GM10266 (cell line): ENCODE measurements around the gene FBH1.
"Not testable (repeated sequence)": the region's sequence is repeated elsewhere in the genome, so short reads cannot be mapped to it uniquely, and the experiment has no call there.

Experiments used
- DNase-seq: peaks from one replicate; pipeline ENCODE4 v3.0.0; 2012; ENCODE audit errors: extremely low spot score
- CTCF ChIP-seq: IDR thresholded peaks from 2 replicates; pipeline ENCODE4 v1.5.1; 2012; ENCODE audit warnings: mild to moderate bottlenecking, low read depth; ENCODE audit not compliant: control insufficient read depth, insufficient read depth; ENCODE audit errors: missing control alignments

Gene FBH1

DNA sequence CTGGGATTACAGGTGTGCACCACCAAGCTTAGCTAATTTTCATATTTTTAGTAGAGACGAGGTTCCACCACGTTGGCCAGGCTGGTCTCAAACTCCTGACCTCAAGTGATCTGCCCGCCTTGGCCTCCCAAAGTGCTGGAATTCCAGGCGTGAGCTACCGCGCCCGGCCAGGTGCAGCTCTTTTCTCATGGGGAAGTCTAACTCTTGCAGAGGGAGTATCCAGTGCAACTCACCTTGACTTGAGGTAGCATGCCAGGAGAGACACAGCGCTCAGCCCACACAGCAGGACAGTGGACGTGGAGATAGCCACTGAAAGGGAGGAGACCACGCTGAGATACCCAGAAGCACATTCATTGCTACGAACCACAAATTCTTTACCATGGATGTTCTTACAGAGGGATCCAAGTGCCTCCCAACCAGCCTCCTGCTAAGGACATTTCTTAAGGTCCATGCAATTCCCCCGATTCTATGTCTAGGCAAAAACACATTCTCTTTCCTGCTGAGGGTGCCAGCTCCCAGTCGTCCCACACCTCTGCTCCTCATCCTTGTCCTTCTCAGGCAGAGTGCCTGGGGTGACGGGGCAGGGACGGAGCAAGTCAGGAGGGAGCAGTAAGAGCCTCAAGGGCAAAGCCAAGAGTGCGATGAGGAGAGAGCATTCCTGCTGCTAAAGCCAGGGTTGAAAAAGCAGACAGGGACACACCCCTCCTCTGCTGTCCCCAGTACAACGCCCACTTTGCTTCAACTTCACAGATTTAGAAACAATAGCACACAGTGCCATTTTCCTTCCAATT lies 66.3 kb downstream of the FBH1 start:
- TF ChIP-seq CTCF = no peak
- DNase-seq = no peak

DNA sequence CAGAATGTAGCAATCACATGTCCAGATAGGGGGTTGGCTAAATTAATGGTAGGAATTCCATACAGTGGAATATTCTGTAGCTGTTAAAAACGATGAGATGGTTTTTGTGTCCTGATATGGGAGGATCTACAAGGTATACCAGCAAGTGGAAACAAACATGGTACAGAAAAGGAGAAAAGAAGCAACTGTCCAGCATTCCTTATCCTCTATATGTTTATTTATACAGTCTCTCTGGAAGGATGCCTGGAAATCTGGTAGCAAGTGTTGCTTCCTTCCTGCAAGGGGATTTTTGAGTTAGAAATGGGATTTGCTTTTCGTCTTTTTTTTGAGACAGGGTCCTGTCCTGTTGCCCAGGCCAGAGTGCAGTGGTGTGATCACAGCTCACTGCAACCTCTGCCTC lies 68.0 kb downstream of the FBH1 start:
- DNase-seq = no peak
- no peak for TF ChIP-seq CTCF

- DNase-seq = no peak
- TF ChIP-seq CTCF = no peak
Measured at GRCh38 chr10:5958675-5959074, 68.6 kb downstream of the FBH1 start.

DNA sequence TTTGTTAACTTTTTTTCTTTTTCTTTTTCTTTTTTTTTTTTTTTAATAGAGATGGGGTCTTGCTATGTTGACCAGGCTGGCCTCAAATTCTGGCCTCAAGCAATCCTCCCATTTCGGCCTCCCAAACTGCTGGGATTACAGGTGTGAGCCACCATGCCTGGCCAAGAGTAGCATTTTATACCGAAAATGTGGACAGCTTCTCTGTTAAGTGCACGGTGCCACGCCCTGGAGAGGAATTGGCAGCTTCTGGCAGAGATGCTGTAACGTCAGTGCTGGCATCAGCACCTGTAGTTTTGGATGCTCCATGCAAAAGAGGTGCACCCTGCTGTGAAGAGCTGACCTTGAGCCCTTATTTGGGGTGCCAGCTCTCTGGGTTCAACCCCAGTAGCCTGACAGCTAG lies 69.1 kb downstream of the FBH1 start:
- DNase-seq = no peak
- TF ChIP-seq CTCF = no peak

DNA sequence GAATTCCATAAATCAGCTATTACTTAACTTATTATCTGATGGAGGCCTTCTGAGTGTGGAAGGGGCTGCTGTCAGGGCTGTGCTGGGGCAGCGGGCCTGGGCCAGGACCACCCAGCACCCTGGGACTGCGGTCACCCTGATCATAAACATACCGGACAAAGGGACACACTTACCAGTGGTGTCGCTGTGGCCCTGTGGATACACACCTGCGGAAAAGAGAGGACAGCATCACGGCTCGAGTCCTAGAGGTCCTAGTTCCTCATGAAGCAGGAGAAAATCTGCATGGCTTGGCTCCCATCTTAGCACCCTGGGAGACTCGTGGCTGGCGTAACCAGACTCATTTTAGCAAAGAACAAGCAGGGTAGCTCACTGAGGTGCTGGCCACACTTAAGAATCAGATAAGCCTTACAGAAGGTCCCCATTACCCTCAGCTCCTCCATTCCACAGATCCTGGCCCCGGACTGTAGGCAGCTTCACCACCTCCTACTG lies 69.6 kb downstream of the FBH1 start:
- TF ChIP-seq CTCF = no peak
- DNase-seq = no peak

- no peak for TF ChIP-seq CTCF
- no peak for DNase-seq
Measured at GRCh38 chr10:5960070-5960972, 70.3 kb downstream of the FBH1 start.

DNA sequence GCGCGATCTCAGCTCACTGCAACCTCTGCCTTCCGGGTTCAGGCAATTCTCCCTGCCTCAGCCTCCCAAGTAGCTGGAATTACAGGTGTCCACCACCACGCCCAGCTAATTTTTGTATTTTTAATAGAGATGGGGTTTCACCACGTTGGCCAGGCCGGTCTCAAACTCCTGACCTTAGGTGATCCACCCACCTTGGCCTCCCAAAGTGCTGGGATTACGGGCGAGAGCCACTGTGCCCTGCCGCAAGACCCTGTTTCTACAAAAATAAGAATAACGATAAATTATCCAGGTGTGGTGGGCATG lies 70.9 kb downstream of the FBH1 start:
- not testable (repeated sequence) for DNase-seq
